ENCODE results near the gene APOBEC2. TPM values are rescaled to one million over a fixed set of nuclear protein-coding genes. Genes with fewer than 3 reads are reported as not detected.
A peak's percentile ranks its signal among the peaks of the same experiment; 100 is the strongest.

APOBEC2 gene
- total and polyA plus RNA-seq, 2 donors (not counting 1 experiment from before 2014, with no cell fraction given): not detected

- DNase-seq: peak; percentile 27
- ATAC-seq (ENCODE audit: low read depth): no peak
- no CpG with 5 or more reads among the region's 4 CpGs for WGBS (ENCODE audit: insufficient coverage)
- Histone ChIP-seq H3K9ac (ENCODE audit: low read length) (no peak overlapping the region), H3K4me1 (ENCODE audit: control insufficient read depth in 2 of 2, insufficient read depth in 2 of 2, low read length in 2 of 2) (no peaks in the 10 kb centered on the region), H4K20me1 (ENCODE audit: control insufficient read depth, insufficient read depth, low read length, poor library complexity, severe bottlenecking) (no peaks in the 10 kb centered on the region), H3K27me3 (replicated peaks in 1 of 4; ENCODE audit: control extremely low read depth in 1 of 4, control insufficient read depth in 3 of 4, insufficient read depth in 4 of 4, low read length in 3 of 4) (no peaks in the 10 kb centered on the region), H3K4me3 (ENCODE audit: control extremely low read depth in 1 of 5, extremely low read depth in 1 of 5, insufficient read depth in 1 of 5, low read depth in 2 of 5, low read length in 4 of 5) (no peak overlapping the region), H3K79me2 (ENCODE audit: control insufficient read depth, insufficient read depth, low read length) (no peaks in the 10 kb centered on the region), H3K4me2 (replicated peaks; ENCODE audit: low read depth, low read length, poor library complexity, severe bottlenecking) (no peak overlapping the region), H3K9me3 (ENCODE audit: control extremely low read depth in 1 of 3, control insufficient read depth in 2 of 3, insufficient read depth in 1 of 3, low read length in 2 of 3) (no peaks in the 10 kb centered on the region), H3K36me3 (replicated peaks in 1 of 2; ENCODE audit: control extremely low read depth in 1 of 2, control insufficient read depth in 1 of 2, extremely low read depth in 1 of 2, insufficient read depth in 2 of 2, low read length in 1 of 2) (peaks cover 10 to 91% of the 10 kb centered on the region in 2 experiments), H2AFZ (ENCODE audit: insufficient read depth, low read depth, low read length, poor library complexity, severe bottlenecking) (no peak overlapping the region), H3K27ac (ENCODE audit: low read length in 2 of 2) (no peak overlapping the region)
- CTCF ChIA-PET: interaction anchor here (0.6 to 2.7 kb wide), 12 partner anchors 10 to 589 kb away, joined by 3 to 16 read pairs (median 4); no protein-coding TSS in a partner anchor
- H3K27me3 Mint-ChIP-seq: no peaks in the 10 kb centered on the region
- no peaks in the 10 kb centered on the region for H3K4me1 Mint-ChIP-seq
- POLR2A ChIA-PET: no interaction called here
- H3K27ac Mint-ChIP-seq: no peak overlapping the region
- no peaks in the 10 kb centered on the region for H3K9me3 Mint-ChIP-seq (ENCODE audit: insufficient read depth)
- H3K4me3 Mint-ChIP-seq: no peak overlapping the region
- intact Hi-C loops (cut with micrococcal nuclease): loop anchor here (1.0 kb wide), 1 partner anchor 226 kb away; no protein-coding TSS in a partner anchor
- TF ChIP-seq EZH2 (IDR thresholded peaks at IDR 0.05; ENCODE audit: borderline replicate concordance, insufficient read depth, low read depth, low read length, poor library complexity, severe bottlenecking) (no peak), CTCF (IDR thresholded peaks at IDR 0.05) (peak; percentile 55)
These were observed 39.6 kb downstream of the APOBEC2 start for GRCh38 chr6:41092421-41093140.

GRCh38 chr6:41093729-41094128 is 40.7 kb downstream of the APOBEC2 start:
- no peaks in the 10 kb centered on the region for H3K4me1 ChIP-seq (ENCODE audit: control insufficient read depth in 2 of 2, insufficient read depth in 2 of 2, low read length in 2 of 2)
- H3K79me2 ChIP-seq (ENCODE audit: control insufficient read depth, insufficient read depth, low read length): no peaks in the 10 kb centered on the region
- H3K36me3 ChIP-seq (replicated peaks in 1 of 2; ENCODE audit: control extremely low read depth in 1 of 2, control insufficient read depth in 1 of 2, extremely low read depth in 1 of 2, insufficient read depth in 2 of 2, low read length in 1 of 2): peaks cover 11 to 93% of the 10 kb centered on the region in 2 experiments
- no peaks in the 10 kb centered on the region for H3K27me3 ChIP-seq (replicated peaks in 1 of 4; ENCODE audit: control extremely low read depth in 1 of 4, control insufficient read depth in 3 of 4, insufficient read depth in 4 of 4, low read length in 3 of 4)
- H3K9ac ChIP-seq (ENCODE audit: low read length): no peak overlapping the region
- H3K4me3 Mint-ChIP-seq: no peak overlapping the region
- no peaks in the 10 kb centered on the region for H3K9me3 ChIP-seq (ENCODE audit: control extremely low read depth in 1 of 3, control insufficient read depth in 2 of 3, insufficient read depth in 1 of 3, low read length in 2 of 3)
- no peak overlapping the region for H3K27ac Mint-ChIP-seq
- H3K27ac ChIP-seq (ENCODE audit: low read length in 2 of 2): no peak overlapping the region
- no peak for DNase-seq
- ATAC-seq (ENCODE audit: low read depth): no peak
- intact Hi-C loops (cut with micrococcal nuclease): no loop called here
- H3K9me3 Mint-ChIP-seq (ENCODE audit: insufficient read depth): no peaks in the 10 kb centered on the region
- 100% methylated on average over 1 of the region's 6 CpGs for WGBS (ENCODE audit: insufficient coverage)
- H3K4me3 ChIP-seq (ENCODE audit: control extremely low read depth in 1 of 5, extremely low read depth in 1 of 5, insufficient read depth in 1 of 5, low read depth in 2 of 5, low read length in 4 of 5): no peak overlapping the region
- POLR2A ChIA-PET: no interaction called here
- no peak overlapping the region for H2AFZ ChIP-seq (ENCODE audit: insufficient read depth, low read depth, low read length, poor library complexity, severe bottlenecking)
- H3K27me3 Mint-ChIP-seq: no peaks in the 10 kb centered on the region
- no peak overlapping the region for H3K4me2 ChIP-seq (replicated peaks; ENCODE audit: low read depth, low read length, poor library complexity, severe bottlenecking)
- TF ChIP-seq CTCF (IDR thresholded peaks at IDR 0.05) (no peak), EZH2 (IDR thresholded peaks at IDR 0.05; ENCODE audit: borderline replicate concordance, insufficient read depth, low read depth, low read length, poor library complexity, severe bottlenecking) (no peak)
- H3K4me1 Mint-ChIP-seq: no peaks in the 10 kb centered on the region
- no peaks in the 10 kb centered on the region for H4K20me1 ChIP-seq (ENCODE audit: control insufficient read depth, insufficient read depth, low read length, poor library complexity, severe bottlenecking)
- CTCF ChIA-PET: interaction anchor here (1.6 to 2.7 kb wide), 3 partner anchors 210 to 226 kb away, joined by 5 to 16 read pairs (median 12); no protein-coding TSS in a partner anchor
